NCI-H446 treated with DMSO at 0.1 percent for 48 hours (cell line): ENCODE data around the gene VSTM4.

ENCODE experiments used
- DNase-seq: peaks from one replicate; lab custom pipeline; 2025; lab: John Stamatoyannopoulos, UW

Gene VSTM4

GRCh38 chr10:49116509-49117375, 1.4 kb upstream of the VSTM4 start:
- DNase-seq: no peak

- no peak for DNase-seq
These were observed 630 bp upstream of the VSTM4 start for GRCh38 chr10:49115796-49116508.

- DNase-seq: no peak
These were observed 656 bp downstream of the VSTM4 start for GRCh38 chr10:49114718-49115014.

GRCh38 chr10:49113741-49114141, 1.6 kb downstream of the VSTM4 start:
- no peak for DNase-seq

GRCh38 chr10:49112851-49113250, 2.5 kb downstream of the VSTM4 start:
- no peak for DNase-seq

GRCh38 chr10:49112098-49112497, 3.2 kb downstream of the VSTM4 start:
- no peak for DNase-seq

- no peak for DNase-seq
These were observed 4.0 kb downstream of the VSTM4 start for GRCh38 chr10:49111320-49111698.

GRCh38 chr10:49110684-49111319, 4.5 kb downstream of the VSTM4 start:
- no peak for DNase-seq

GRCh38 chr10:49109669-49110340, 5.5 kb downstream of the VSTM4 start:
- DNase-seq: no peak

GRCh38 chr10:49108656-49109055, 6.7 kb downstream of the VSTM4 start:
- no peak for DNase-seq

GRCh38 chr10:49107887-49108267, 7.4 kb downstream of the VSTM4 start:
- DNase-seq: no peak

- no peak for DNase-seq
These were observed 8.0 kb downstream of the VSTM4 start for GRCh38 chr10:49107111-49107886.

GRCh38 chr10:49106451-49106850, 8.9 kb downstream of the VSTM4 start:
- peak; percentile 30 for DNase-seq

- no peak for DNase-seq
These were observed 10.2 kb downstream of the VSTM4 start for GRCh38 chr10:49105076-49105475.

GRCh38 chr10:49104323-49104722, 11.0 kb downstream of the VSTM4 start:
- DNase-seq: no peak

- DNase-seq: no peak
These were observed 11.6 kb downstream of the VSTM4 start for GRCh38 chr10:49103761-49104160.

- DNase-seq: no peak
These were observed 16.3 kb downstream of the VSTM4 start for GRCh38 chr10:49099046-49099445.

- no peak for DNase-seq
These were observed 18.4 kb downstream of the VSTM4 start for GRCh38 chr10:49096890-49097445.

- no peak for DNase-seq
These were observed 20.7 kb downstream of the VSTM4 start for GRCh38 chr10:49094646-49095045.

- DNase-seq: no peak
These were observed 21.4 kb downstream of the VSTM4 start for GRCh38 chr10:49093922-49094321.

- no peak for DNase-seq
These were observed 22.8 kb downstream of the VSTM4 start for GRCh38 chr10:49092477-49092876.
